HepG2 (cell line): ENCODE data around the gene FITM1. TPM values are rescaled to one million over a fixed set of nuclear protein-coding genes. Genes with fewer than 3 reads are reported as not detected.

Experiments
- ISX ChIP-seq: sonication (generic); formaldehyde crosslinking; conservative IDR thresholded peaks from 2 replicates; pipeline ENCODE4 v1.5.0; 2020; ENCODE audit warnings: missing genetic modification reagents
- MEIS2 ChIP-seq: sonication (generic); formaldehyde crosslinking; IDR thresholded peaks from 2 replicates; pipeline ENCODE4 v1.9.0; 2021; ENCODE audit warnings: mild to moderate bottlenecking, missing genetic modification reagents
- NR2F2 ChIP-seq: IDR thresholded peaks from 2 replicates; pipeline ENCODE4 v1.6.1; 2012; ENCODE audit warnings: low read depth, inconsistent platforms, borderline replicate concordance
- PCBP1 ChIP-seq: fragments of 200-400 bp; formaldehyde crosslinking; IDR thresholded peaks from 2 replicates; pipeline ENCODE4 v1.6.1; 2017; ENCODE audit warnings: mild to moderate bottlenecking, low read depth, low read length, borderline replicate concordance
- SOX13 ChIP-seq, 3 experiments: fragments of 450-650 bp in 1 of 3; sonication (generic) in 1 of 3; formaldehyde crosslinking in 1 of 3; IDR thresholded peaks in 2 of 3; conservative IDR thresholded peaks in 1 of 3; 2 replicates each; pipeline versions ENCODE4 v1.5.0 to v1.6.1; 2016 to 2020; ENCODE audit warnings: antibody characterized with exemption in 1 of 3, mild to moderate bottlenecking in 1 of 3, missing compliant biosample characterization in 1 of 3, missing genetic modification reagents in 1 of 3, moderate library complexity in 1 of 3
- THYN1 ChIP-seq: sonication (generic); formaldehyde crosslinking; IDR thresholded peaks from 2 replicates; pipeline ENCODE4 v1.8.1; 2023; ENCODE audit warnings: low read depth, mild to moderate bottlenecking, moderate library complexity, missing genetic modification reagents, borderline replicate concordance
- ZKSCAN1 ChIP-seq: fragments of 150-350 bp; IDR thresholded peaks from 2 replicates; pipeline ENCODE4 v1.6.1; 2014; ENCODE audit warnings: low read length
- ZNF775 ChIP-seq: sonication (generic); formaldehyde crosslinking; IDR thresholded peaks from 2 replicates; pipeline ENCODE4 v1.4.0; 2020; ENCODE audit warnings: missing genetic modification reagents, mild to moderate bottlenecking, moderate library complexity, borderline replicate concordance
- polyA plus RNA-seq, 8 experiments: library from polyadenylated mRNA; depleted of rRNA in 3 of 8; stranded (reverse) in 7 of 8; unstranded in 1 of 8; fragments of >200 nt; fragmentation: Illumina TruSeq in 4 of 8; extraction: Trizol in 4 of 8; gene quantifications; 2 replicates each; pipeline versions ENCODE4 v1.2.1 to v1.2.3, GENCODE V29; 2011 to 2016; ENCODE audit warnings: low read depth in 4 of 8, missing spikeins in 1 of 8, mixed read lengths in 1 of 8; ENCODE audit not compliant: insufficient read depth in 1 of 8
- total RNA-seq, 5 experiments: library from RNA; depleted of rRNA; stranded (reverse); fragments of >200 nt; fragmentation: Illumina TruSeq; extraction: Trizol; gene quantifications; 2 replicates each; pipeline ENCODE4 v1.2.3, GENCODE V29; 2016; ENCODE audit warnings: low read depth in 1 of 5
- TF ChIP-seq, protein P1 (sequence below): sonication (generic); formaldehyde crosslinking; IDR thresholded peaks from 2 replicates; pipeline ENCODE4 v1.4.0; 2020; ENCODE audit warnings: missing genetic modification reagents, borderline replicate concordance
- TF ChIP-seq, protein P2 (sequence below): sonication (generic); formaldehyde crosslinking; IDR thresholded peaks from 2 replicates; pipeline ENCODE4 v1.4.0; 2020; ENCODE audit warnings: missing genetic modification reagents, mild to moderate bottlenecking, borderline replicate concordance
- TF ChIP-seq, protein P3 (sequence below): sonication (generic); formaldehyde crosslinking; IDR thresholded peaks from 2 replicates; pipeline ENCODE4 v1.4.0; 2020; ENCODE audit warnings: missing genetic modification reagents
- TF ChIP-seq, protein P4 (sequence below): sonication (generic); formaldehyde crosslinking; IDR thresholded peaks from 2 replicates; pipeline ENCODE4 v1.8.1; 2023; ENCODE audit warnings: mild to moderate bottlenecking, moderate library complexity, missing genetic modification reagents
- TF ChIP-seq, protein P5 (sequence below): sonication (generic); formaldehyde crosslinking; IDR thresholded peaks from 2 replicates; pipeline ENCODE4 v1.9.0; 2022; ENCODE audit warnings: low read depth, missing genetic modification reagents

FITM1 gene
- total and polyA plus RNA-seq, 2 of the 13 experiments (the other 11 are each of a cell fraction or from before 2014, with no cell fraction given) = 2.7 to 5.8 TPM

DNA sequence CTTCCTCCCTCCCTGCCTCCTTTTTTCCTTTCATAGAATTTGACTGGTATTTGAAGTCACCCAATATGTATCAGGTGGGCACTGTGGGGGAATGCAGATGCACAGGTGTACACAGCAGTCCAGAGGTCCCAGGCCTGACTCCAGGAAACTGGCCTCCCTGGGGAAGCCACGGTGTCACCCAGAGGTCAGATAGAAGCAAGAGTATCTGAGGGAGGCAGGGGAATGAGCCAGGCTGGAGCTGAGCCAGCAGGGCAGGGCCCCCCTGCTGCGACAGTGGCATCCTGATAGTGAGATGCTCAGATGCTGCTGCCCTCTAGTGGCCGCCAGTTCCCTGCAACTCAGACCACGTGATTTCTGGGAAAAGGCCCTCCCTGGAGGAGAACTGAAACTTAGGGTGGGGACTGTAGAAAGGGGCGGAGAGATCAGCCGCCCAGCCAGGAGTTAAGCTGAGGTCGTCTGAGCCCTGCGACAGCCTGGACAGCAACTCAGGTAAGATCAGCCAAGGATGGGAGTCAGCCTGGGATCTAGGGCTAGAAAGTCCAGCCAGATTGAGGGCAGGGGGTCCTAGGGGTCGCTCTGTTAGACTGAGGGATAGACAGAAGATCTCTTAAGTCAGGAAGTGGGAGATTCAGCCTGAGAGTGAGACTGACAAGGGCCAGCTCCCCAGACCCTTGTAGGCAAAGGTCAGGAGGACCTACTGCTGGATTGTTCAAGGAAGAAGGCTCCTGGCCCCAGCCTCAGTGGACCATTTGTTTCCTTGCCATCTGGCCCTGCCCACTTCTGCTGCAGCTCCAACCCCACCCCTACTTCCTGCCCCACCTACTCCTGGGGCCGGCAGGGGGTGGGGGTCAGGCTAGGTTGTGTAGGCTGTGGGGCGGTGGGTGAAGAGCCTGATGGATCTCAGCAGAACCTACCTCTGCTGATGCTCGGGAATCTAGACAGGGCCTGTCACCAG, 30.7 kb downstream of the FITM1 start, which contains the start of gene IRF9 (continued):
- TF ChIP-seq, protein P1, sequence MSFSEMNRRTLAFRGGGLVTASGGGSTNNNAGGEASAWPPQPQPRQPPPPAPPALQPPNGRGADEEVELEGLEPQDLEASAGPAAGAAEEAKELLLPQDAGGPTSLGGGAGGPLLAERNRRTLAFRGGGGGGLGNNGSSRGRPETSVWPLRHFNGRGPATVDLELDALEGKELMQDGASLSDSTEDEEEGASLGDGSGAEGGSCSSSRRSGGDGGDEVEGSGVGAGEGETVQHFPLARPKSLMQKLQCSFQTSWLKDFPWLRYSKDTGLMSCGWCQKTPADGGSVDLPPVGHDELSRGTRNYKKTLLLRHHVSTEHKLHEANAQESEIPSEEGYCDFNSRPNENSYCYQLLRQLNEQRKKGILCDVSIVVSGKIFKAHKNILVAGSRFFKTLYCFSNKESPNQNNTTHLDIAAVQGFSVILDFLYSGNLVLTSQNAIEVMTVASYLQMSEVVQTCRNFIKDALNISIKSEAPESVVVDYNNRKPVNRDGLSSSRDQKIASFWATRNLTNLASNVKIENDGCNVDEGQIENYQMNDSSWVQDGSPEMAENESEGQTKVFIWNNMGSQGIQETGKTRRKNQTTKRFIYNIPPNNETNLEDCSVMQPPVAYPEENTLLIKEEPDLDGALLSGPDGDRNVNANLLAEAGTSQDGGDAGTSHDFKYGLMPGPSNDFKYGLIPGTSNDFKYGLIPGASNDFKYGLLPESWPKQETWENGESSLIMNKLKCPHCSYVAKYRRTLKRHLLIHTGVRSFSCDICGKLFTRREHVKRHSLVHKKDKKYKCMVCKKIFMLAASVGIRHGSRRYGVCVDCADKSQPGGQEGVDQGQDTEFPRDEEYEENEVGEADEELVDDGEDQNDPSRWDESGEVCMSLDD (CRISPR knock-in tag) = no peak; the same call in 1 of the 2 replicates
- no peak; the same call in 1 of the 2 replicates for TF ChIP-seq THYN1 (CRISPR knock-in tag)
- TF ChIP-seq, protein P2, sequence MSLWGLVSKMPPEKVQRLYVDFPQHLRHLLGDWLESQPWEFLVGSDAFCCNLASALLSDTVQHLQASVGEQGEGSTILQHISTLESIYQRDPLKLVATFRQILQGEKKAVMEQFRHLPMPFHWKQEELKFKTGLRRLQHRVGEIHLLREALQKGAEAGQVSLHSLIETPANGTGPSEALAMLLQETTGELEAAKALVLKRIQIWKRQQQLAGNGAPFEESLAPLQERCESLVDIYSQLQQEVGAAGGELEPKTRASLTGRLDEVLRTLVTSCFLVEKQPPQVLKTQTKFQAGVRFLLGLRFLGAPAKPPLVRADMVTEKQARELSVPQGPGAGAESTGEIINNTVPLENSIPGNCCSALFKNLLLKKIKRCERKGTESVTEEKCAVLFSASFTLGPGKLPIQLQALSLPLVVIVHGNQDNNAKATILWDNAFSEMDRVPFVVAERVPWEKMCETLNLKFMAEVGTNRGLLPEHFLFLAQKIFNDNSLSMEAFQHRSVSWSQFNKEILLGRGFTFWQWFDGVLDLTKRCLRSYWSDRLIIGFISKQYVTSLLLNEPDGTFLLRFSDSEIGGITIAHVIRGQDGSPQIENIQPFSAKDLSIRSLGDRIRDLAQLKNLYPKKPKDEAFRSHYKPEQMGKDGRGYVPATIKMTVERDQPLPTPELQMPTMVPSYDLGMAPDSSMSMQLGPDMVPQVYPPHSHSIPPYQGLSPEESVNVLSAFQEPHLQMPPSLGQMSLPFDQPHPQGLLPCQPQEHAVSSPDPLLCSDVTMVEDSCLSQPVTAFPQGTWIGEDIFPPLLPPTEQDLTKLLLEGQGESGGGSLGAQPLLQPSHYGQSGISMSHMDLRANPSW = peak; percentile 100
- TF ChIP-seq SOX13 (IDR thresholded peaks at IDR 0.05) = no peak
- TF ChIP-seq SOX13 (CRISPR knock-in tag; conservative IDR thresholded peaks at IDR 0.05 in 1 of 2, IDR thresholded peaks at IDR 0.05 in 1 of 2) = peak; percentile 60 to 91; a peak in 3 of 4 replicates
- TF ChIP-seq MEIS2 = peak; percentile 78
- no peak for TF ChIP-seq ZNF775 (CRISPR knock-in tag)
- peak; percentile 68 for TF ChIP-seq NR2F2
- 0 out of 2 replicates have a peak, but pooled peaks have one; percentile 25 for TF ChIP-seq ISX (CRISPR knock-in tag)
- TF ChIP-seq, protein P3, sequence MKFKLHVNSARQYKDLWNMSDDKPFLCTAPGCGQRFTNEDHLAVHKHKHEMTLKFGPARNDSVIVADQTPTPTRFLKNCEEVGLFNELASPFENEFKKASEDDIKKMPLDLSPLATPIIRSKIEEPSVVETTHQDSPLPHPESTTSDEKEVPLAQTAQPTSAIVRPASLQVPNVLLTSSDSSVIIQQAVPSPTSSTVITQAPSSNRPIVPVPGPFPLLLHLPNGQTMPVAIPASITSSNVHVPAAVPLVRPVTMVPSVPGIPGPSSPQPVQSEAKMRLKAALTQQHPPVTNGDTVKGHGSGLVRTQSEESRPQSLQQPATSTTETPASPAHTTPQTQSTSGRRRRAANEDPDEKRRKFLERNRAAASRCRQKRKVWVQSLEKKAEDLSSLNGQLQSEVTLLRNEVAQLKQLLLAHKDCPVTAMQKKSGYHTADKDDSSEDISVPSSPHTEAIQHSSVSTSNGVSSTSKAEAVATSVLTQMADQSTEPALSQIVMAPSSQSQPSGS (CRISPR knock-in tag) = peak; percentile 98
- TF ChIP-seq, protein P4, sequence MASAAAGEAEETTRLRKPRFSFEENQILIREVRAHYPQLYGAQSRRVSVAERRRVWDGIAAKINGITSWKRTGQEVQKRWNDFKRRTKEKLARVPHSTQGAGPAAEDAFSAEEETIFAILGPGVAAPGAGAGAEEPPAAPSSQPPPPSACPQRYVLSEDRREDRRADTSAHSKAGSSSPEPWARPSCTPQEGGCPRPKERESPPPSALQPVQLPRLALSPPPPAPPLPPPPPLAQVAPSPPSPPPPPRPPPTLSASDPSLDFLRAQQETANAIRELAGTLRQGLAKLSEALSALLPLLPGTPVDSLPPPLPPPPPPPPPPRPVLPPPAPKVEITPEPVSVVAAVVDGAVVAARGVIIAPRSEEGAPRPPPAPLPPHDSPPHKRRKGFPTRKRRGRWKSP (CRISPR knock-in tag) = peak; percentile 98
- TF ChIP-seq, protein P5, sequence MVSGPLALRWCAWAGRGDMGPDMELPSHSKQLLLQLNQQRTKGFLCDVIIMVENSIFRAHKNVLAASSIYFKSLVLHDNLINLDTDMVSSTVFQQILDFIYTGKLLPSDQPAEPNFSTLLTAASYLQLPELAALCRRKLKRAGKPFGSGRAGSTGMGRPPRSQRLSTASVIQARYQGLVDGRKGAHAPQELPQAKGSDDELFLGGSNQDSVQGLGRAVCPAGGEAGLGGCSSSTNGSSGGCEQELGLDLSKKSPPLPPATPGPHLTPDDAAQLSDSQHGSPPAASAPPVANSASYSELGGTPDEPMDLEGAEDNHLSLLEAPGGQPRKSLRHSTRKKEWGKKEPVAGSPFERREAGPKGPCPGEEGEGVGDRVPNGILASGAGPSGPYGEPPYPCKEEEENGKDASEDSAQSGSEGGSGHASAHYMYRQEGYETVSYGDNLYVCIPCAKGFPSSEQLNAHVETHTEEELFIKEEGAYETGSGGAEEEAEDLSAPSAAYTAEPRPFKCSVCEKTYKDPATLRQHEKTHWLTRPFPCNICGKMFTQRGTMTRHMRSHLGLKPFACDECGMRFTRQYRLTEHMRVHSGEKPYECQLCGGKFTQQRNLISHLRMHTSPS (CRISPR knock-in tag) = peak; percentile 94
- TF ChIP-seq ZKSCAN1 = no peak; the same call in 1 of the 2 replicates
- TF ChIP-seq PCBP1 = peak; percentile 84; the same call in 1 of the 2 replicates
